ENCODE measurements around the gene ZNF846. TPM values are rescaled to one million over a fixed set of nuclear protein-coding genes. Genes with fewer than 3 reads are reported as not detected.
"Not testable (repeated sequence)": the region's sequence is repeated elsewhere in the genome, so short reads cannot be mapped to it uniquely, and the experiment has no call there.

The ZNF846 gene
- total and polyA plus RNA-seq, 7 donors, result 3.6 to 48.7 (median 15.8) TPM

- no peak overlapping the region for H3K27ac ChIP-seq
- TF ChIP-seq POLR2A (IDR thresholded peaks at IDR 0.05), result no peak
- TF ChIP-seq POLR2AphosphoS5 (IDR thresholded peaks at IDR 0.05), result no peak
- no peak for TF ChIP-seq EP300 (IDR thresholded peaks at IDR 0.05)
- no peak for TF ChIP-seq CTCF (IDR thresholded peaks at IDR 0.05)
- no peaks in the 10 kb centered on the region for H3K36me3 ChIP-seq
- no peaks in the 10 kb centered on the region for H3K27me3 ChIP-seq
- intact Hi-C loops (cut with DNase I), result no loop called here
- DNase-seq, result no peak
- H3K4me1 ChIP-seq, result no peaks in the 10 kb centered on the region
- WGBS, 2 donors, result 92 to 96% methylated on average over 10 of the region's 10 CpGs
- H3K9me3 ChIP-seq, result peaks cover 0 to 12% (median 0%) of the 10 kb centered on the region in 4 donors
- no peak overlapping the region for H3K4me3 ChIP-seq
These were observed 32.6 kb downstream of the ZNF846 start for GRCh38 chr19:9735986-9736385.

- intact Hi-C loops (cut with DNase I); H3K4me3 ChIP-seq; H3K9me3 ChIP-seq; H3K4me1 ChIP-seq; H3K36me3 ChIP-seq; DNase-seq; H3K27me3 ChIP-seq; H3K27ac ChIP-seq: not testable (repeated sequence)
- WGBS, 2 donors, result 95% methylated on average over 10 of the region's 10 CpGs
These were observed 38.5 kb downstream of the ZNF846 start for GRCh38 chr19:9730056-9730455.

- H3K27me3 ChIP-seq, result peaks cover 0 to 4% (median 0%) of the 10 kb centered on the region in 3 donors
- no peaks in the 10 kb centered on the region for H3K36me3 ChIP-seq
- no peak overlapping the region for H3K27ac ChIP-seq
- intact Hi-C loops (cut with DNase I), result no loop called here
- H3K4me1 ChIP-seq, result no peaks in the 10 kb centered on the region
- no peak for TF ChIP-seq CTCF (IDR thresholded peaks at IDR 0.05)
- TF ChIP-seq EP300 (IDR thresholded peaks at IDR 0.05), result no peak
- no peak for TF ChIP-seq POLR2A (IDR thresholded peaks at IDR 0.05)
- TF ChIP-seq POLR2AphosphoS5 (IDR thresholded peaks at IDR 0.05), result no peak
- 79 to 86% methylated on average over 4 of the region's 4 CpGs for WGBS, 2 donors
- no peak for DNase-seq
- H3K4me3 ChIP-seq, result no peak overlapping the region
- H3K9me3 ChIP-seq, result peaks cover 0 to 5% (median 0%) of the 10 kb centered on the region in 4 donors
These were observed 39.4 kb downstream of the ZNF846 start for GRCh38 chr19:9729162-9729561.

DNA sequence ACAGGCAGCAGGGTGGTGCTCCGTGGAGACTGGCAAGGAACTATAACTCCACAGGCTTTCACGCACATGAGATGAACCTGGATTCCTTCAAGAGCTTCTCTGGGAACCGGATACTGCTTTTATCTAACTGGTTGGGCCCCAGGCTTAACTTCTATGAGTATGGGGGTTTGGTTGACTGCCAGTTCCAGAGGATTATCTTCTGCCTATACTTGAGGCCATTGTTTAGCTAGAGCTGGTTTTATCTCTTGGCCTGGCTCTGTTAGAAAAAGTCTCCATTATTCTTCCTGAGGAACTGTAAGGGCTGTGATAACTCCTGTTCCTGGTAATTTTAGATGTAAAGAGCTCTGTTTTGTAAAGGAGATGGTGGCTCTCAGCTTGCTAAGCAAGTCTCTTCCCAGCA, 40.9 kb downstream of the ZNF846 start:
- intact Hi-C loops (cut with DNase I), result no loop called here
- Histone ChIP-seq H3K36me3 (no peaks in the 10 kb centered on the region), H3K4me1 (no peaks in the 10 kb centered on the region), H3K4me3 (no peak overlapping the region), H3K27me3 (peaks cover 0 to 4% (median 0%) of the 10 kb centered on the region in 3 donors), H3K27ac (no peak overlapping the region), H3K9me3 (peaks cover 0 to 5% (median 3%) of the 10 kb centered on the region in 4 donors)
- WGBS, 2 donors, result 80 to 86% methylated on average over 3 of the region's 3 CpGs
- TF ChIP-seq POLR2A (IDR thresholded peaks at IDR 0.05), result no peak
- TF ChIP-seq POLR2AphosphoS5 (IDR thresholded peaks at IDR 0.05), result no peak
- TF ChIP-seq EP300 (IDR thresholded peaks at IDR 0.05), result no peak
- TF ChIP-seq CTCF (IDR thresholded peaks at IDR 0.05), result no peak
- no peak for DNase-seq

- WGBS, 2 donors, result 92 to 93% methylated on average over 13 of the region's 13 CpGs
- H3K4me3 ChIP-seq; H3K9me3 ChIP-seq; H3K36me3 ChIP-seq; intact Hi-C loops (cut with DNase I); H3K27ac ChIP-seq; H3K27me3 ChIP-seq; H3K4me1 ChIP-seq; DNase-seq: not testable (repeated sequence)
These were observed 42.9 kb downstream of the ZNF846 start for GRCh38 chr19:9725508-9726201.

GRCh38 chr19:9724157-9724556, 44.4 kb downstream of the ZNF846 start:
- Histone ChIP-seq H3K36me3 (no peaks in the 10 kb centered on the region), H3K4me1 (no peaks in the 10 kb centered on the region), H3K9me3 (peaks cover 0 to 5% (median 3%) of the 10 kb centered on the region in 4 donors), H3K27me3 (peaks cover 0 to 6% (median 0%) of the 10 kb centered on the region in 3 donors), H3K27ac (no peak overlapping the region), H3K4me3 (no peak overlapping the region)
- DNase-seq, result no peak
- TF ChIP-seq EP300 (IDR thresholded peaks at IDR 0.05) (no peak), CTCF (IDR thresholded peaks at IDR 0.05) (no peak), POLR2AphosphoS5 (IDR thresholded peaks at IDR 0.05) (no peak), POLR2A (IDR thresholded peaks at IDR 0.05) (no peak)
- WGBS, 2 donors, result 89 to 91% methylated on average over 4 of the region's 4 CpGs
- intact Hi-C loops (cut with DNase I), result no loop called here

Measured in sigmoid colon (tissue), 7 donors.